SKM-1 treated with dmso at 0.1 percent for 144 hours (cell line): Measurements from ENCODE around the gene CTDSPL.

Experiments
- DNase-seq: peaks from one replicate; lab custom pipeline; 2025; ENCODE audit not compliant: unreplicated experiment; lab: John Stamatoyannopoulos, UW

Gene CTDSPL

DNA sequence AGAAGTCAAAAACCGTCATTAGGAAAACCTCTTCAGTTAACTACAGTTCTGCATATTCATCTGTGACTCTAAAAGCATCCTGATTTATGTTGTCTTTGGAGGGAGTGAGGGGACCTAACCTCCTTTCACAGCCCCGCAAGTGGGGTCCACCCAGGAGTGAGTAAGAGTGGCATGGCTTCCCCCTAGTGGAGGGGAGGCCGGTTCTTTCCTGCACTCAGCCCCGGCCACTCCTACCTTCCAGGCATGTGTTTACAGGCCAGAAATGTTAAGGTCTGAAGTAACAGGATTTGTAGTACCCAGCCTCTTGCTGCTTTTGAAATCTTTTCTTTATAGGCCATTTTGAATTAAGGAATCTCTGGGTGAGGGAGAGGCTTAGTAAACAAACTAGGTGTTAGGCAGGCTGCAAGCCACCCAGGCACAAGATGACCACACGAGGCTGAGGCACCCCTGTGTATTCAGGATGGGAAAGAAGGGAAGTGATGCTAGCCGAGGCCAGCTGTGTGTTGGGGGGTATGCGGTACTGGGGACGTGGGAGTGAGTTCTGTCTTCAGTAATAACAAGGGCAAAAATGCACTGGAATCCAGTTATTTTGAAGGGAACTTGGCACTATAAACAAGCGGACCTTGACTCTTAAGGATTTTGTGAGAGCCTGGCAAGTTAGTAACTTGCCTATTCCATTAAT lies 50.5 kb downstream of the CTDSPL start:
- no peak for DNase-seq

DNA sequence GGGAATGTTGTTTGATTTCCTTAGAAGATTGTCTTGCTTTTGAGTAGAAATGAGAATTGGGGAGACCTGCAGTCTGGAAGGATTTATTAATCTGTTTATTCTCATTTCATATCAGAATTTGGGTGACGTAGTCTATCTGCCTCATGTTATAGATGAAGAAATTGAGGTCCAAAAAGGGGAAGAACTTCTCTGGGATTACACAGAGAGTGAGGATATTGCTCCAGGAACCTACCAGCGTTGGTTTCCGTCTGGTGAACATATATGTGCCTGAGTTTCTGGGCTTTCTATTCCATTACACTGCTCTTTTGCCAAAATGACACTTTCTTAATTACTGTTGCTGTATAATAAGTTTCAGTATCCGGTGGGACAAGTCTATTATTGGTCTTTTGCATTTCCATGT lies 51.8 kb downstream of the CTDSPL start:
- no peak for DNase-seq

DNA sequence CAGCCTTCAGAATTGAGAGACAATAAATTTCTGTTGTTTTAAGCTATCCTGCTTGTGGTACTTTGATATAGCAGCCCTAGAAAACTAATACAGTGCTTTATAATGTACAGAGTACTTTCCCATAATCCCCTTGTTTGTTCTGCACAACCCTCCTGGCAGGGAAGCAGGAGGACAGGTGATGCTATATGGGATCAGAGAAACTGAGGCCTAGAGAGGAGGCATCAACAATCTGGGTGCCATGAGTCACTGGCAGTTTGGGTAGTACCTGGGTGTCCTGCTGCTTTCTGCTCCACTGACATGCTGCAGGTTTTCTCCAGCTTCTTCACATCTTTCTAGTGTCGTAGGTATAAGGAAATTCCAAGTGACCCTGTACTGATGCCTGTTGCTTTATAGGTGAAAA lies 55.0 kb downstream of the CTDSPL start:
- DNase-seq, result no peak

DNA sequence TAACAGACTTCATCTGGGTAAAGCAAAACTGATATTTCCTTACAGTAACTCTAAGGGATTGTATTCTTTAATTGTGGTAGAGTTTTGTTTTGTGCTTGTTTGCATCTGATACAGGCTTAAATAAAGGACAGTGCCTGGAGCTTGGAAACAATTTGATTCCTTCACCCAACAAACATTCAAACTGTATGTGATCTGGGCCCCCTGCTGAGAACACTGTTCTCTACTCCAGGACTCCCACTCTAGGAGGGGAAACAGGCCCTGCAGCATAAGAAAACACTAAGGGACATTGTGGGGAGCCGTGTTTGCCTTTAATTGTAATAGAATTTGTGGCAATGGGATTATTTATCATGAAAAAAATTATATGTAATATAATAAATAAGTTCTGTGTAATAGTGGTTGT lies 56.9 kb downstream of the CTDSPL start:
- DNase-seq, result no peak

DNA sequence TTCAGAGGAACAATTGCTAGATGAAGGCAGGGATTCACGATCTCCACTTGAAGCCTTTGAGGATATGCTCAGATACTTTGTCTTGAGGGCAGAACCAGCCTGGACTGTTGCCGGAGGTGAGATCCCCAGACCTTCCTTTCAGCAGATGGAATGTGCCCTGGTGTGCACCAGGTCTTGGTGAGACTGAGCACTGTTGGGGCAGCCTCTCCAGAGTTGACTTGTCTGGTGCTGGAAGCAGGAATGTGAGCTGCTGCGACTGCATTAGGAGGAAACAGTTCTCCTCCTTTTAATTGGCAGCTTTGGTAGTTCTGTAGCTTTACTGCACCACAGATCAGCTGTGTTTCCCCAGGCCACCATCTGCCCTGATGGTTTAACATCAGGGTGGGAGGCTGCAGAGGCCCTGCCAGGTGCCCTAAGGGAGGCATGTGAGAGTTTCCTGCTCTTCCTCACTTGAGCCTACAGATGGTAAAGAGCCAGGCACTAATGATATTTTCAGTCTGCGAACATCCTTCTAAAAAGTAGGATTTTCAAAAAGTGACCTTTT lies 58.5 kb downstream of the CTDSPL start:
- no peak for DNase-seq

DNA sequence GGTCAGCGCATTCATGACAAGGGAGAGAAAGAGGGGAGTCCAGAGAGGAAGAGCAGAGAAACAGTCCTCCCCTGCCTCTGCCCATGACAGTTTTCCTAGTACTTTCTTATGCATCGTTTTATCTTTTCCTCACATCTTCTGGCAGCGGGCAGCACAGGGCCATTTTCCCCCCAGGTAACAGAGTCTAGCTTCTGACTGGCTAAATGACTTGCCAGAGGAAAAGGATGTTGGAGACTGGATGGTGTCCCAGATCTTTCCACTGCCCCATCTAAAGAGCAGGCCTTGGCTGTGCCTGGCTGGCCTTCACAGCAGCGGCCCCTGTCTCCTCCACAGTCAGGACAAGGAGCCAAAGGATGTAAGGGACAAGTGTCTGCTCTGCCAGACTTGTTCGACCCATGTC lies 59.3 kb downstream of the CTDSPL start:
- DNase-seq, result no peak

DNA sequence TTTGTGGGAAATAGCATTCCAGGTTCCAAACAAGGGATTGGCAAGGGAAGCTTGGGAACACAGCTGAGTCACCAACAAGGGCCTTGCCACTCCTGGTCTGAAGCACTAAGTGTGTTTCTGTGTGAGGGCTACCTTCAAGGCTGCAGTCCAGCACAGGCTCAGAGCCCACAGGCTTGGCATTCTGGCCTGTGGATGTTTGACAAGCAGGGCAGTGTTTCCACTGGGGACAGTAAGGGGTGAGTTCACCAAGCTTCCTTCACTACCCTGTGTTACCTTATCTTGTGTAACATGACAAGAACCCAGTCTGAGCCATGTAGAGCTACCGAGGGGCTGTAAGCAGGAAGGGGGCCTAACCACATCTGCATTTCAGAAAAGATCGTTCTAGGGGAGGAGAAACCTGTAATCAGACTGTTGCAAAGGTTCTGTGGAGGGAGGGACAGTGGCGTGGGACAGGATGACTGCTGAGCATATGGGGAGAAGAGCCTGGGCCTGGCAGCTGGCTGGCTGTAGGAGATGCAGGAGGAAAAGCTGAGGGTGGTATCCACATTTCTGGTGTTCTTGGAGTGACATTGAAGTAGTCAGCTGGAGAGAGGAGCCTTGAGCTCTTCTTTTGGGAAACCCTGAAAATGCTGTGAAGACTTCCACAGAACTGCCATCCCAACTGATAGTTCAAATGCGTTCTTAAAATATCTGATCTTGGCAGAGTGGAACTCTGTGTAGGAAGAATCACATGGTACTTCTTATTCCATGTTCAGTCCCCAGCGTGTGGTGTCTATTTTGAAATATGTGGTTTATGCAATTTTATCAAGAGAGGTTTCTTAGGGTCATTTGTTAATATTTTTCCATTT lies 61.3 kb downstream of the CTDSPL start:
- DNase-seq, result peak; percentile 62

DNA sequence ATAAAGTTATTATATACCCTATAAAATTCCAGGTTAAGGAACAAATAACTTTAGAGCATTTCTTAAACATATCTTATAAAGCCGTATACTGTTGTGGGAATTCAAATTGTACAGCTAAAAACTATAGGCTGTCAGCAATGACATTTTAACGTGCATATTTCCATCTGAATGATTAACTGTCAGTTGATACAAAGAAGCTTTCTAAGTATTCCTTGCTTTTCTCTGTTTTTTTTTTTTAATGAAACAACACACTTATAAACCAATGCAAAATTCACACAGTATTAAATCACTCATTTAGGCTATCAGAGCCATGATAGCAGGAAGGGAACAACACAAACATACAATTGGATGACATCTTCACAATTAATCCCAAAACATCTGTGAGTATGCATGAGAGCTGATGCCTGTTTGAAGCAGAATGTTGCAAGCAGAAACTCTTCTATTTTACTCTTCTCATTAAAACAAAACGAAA lies 61.9 kb downstream of the CTDSPL start:
- no peak for DNase-seq

DNA sequence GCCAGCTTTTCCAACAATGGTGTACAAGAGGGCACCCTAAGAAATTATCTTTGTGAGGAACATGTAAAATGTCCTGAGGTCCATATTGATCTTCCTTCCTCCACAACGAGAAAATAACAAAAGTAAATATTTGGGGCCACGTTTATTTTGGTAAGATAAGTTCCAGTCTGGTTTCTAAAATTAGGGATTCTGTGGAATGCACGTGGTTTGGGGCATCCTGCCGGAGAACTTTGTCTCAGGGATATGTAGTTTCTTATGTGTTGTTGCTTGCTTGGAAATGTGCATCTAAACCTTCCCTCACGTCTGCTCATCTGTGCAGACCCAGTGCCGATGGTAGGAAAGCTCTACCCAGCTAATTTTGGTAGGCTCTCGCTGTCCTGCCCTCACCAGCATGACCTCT lies 62.8 kb downstream of the CTDSPL start:
- no peak for DNase-seq

DNA sequence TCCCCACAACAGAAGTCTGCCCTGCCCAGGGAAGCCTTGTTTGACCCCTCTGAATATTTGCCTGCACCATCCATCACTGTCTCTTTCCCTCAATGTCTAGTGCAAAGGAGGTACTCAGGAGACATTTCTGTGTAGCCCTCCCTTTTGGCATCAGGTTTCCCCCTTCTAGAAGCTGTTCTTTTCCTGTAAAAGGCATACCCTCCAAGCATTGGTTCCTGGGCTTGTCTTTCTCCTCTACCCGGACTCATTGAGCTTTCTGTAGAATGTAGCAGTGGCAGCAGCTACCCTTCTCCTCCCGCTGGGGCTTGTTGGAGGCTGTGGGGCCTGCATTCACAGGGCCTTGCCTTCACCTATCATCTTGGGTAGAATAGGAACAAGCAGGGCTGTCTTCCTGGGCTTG lies 63.5 kb downstream of the CTDSPL start:
- no peak for DNase-seq

DNA sequence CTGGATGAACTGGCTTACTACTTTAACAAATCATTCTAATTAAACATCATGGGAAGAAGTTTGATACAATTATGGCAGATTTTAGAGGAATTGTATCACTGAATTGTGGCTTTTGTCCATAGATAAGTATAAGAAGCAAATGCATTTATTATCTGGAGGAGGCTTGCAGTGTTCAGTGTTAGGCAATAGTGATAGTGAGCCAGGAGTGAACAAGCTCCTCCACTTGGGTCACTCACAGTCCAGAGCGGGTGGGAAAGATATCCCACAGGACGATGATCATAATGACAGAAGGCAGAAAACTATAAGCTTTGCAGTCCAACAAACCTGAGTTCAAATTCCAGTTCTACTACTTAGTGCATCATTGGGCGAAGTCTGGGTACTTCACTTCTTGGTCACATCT lies 64.9 kb downstream of the CTDSPL start:
- DNase-seq, result no peak

DNA sequence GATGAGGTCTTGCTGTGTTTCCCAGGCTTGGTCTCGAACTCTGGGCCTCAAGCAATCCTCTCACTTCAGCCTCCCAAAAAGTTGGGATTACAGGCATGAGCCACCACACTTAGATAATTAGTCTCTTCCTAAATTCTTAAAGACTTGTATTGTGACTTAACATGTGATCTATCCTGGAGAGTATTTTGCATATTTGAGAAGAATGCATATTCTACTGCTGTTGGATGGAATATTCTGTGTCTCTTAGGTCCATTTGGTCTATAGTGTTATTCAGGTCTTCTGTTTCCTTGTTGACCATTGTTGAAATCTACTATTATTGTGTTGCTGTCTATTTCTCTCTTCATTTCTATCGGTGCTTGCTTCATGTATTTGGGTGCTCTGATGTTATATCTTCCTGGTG lies 68.8 kb downstream of the CTDSPL start:
- DNase-seq, result no peak

DNA sequence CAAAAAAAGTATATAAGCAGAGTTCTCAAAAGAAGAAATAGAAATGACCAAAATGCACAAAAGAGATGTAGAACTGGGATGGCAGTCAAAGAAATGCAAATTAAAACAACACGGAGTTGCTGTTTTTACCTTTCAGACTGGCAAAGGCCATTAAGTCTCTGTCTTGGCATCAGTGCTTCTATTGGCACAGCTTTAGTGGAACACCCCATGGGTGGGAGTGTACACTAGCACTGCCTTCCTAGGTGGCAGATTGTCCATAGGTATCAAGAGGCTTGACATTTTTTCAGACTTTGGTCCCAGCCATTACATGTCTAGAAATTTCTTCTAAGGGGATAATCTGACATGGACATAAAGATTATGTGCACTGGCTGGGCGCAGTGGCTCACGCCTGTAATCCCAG lies 70.8 kb downstream of the CTDSPL start:
- DNase-seq, result no peak

DNA sequence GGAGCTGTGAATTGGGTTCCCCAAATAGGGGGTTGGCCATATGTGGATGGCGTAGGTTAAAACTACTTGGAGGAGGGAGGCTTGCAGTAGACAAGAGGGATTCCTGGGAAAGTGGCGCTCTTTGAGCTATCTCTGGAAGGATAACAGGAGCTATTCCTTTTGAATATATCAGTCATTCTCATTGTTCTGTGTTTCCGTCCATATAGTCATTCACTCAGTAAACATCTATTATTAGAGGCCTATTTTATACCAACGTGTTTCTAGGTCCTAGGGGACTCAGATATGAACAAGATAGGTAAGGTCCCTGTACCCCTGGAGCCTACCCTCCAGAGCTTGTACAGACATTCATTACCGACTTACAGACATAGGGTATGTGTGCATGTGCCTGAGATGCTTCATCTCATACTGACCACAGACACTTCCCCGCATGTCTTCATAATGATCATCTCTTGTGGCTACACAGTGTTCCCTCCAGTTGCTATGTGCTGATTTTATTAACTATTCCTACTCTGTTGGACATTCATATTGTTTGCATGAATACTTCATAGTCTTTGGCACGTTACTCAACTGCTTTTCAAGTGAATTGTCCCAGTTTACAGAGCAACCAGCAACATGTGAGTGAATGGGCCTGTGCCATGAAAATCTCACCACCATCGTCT lies 73.1 kb downstream of the CTDSPL start:
- DNase-seq, result no peak

DNA sequence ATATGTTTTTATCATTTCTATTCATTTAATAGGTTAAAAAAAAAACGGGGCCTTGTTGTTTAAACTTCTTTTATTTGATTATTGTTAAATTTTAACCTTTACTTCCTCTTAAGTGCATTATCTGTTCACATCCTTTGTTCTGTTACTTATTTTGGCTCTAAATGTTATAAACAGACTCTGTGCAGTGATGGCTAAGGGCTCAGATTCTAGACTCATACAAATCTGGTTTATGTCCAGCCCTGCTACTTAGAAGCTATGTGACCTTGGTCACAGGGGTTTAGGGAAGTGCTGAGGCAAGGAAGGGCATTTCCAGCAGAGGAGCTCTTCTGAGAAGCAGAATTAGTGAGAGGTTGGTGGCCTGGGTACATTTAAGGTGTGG lies 73.6 kb downstream of the CTDSPL start:
- peak; percentile 14 for DNase-seq

DNA sequence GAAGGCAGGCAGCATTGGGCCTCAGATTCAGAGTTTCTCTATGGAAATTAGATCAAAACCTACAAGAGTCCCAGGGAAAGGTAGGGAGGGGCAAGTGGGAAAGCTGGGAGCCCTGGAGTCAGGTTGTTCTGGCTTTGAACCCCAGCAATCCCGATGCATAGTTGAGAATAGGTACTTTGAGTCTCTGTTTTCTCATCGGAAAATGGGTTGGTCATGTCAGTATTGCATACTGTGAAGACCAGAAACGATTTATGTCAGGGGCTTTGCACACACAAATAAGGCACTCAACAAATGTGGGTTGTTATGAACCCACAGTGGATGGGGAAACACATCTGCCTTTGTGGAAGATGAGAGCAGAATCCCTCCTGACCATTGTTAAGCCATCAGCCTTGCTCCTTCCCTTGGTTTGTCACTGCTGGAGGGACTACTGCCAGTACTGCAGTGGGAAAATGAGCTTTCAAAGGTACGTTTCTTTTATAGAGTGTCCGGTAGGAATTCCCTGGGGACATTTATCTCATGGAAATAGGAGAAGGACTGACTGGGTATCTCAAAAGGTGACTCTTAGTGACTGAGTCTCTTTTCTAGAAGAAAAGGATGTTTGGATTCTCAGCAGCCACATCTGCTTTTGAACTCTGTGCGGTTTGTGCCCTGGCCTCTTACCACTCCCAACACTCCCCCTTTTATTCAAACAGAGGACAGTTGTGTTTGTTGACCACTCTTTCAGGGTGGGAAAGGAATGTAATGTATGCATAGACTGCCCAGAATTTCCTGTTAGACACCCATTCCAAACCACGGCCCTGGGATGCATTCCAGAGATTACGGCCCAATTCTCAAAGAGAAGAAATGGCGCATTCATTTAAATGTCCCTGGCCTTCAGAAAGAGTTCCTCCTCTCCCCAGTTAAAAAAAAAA lies 74.3 kb downstream of the CTDSPL start:
- DNase-seq, result no peak

DNA sequence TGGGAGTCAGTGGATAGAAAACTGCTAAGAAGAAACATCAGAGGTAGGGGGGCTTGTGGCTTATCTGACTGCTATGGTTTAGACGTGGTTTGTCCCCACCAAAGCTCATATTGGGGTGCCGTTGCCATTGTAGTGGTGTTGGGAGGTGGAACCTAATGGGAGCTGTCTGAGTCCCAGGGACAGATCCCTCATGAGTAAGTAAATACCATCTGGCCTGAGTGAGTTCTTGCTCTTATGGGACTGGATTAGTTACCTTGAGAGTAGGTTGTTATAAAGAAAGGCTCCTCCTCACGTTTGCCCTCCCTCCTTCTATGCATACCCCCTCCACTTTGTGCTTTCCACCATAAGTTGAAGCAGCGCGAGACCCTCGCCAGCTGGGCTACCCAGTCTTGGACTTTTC lies 75.5 kb downstream of the CTDSPL start:
- DNase-seq, result no peak

DNA sequence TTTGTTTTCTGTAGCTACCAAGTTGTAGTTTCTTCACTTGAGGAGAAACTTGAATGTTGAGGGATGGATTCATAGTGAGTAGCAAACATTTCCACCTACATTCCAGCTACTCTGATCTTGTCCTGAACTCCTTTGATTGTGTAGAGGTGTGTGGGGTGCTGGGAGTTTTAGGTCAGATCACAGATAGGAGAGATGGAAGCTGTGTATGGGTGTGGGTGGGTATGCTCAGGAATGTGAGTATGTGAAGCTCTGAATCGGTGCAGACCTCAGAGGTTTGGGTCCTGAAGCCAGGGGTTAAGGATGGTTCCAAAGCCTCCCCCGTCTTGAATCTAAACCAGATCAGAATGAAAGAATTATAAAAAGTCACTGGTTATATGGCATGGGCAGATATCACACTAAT lies 76.3 kb downstream of the CTDSPL start:
- DNase-seq, result no peak

DNA sequence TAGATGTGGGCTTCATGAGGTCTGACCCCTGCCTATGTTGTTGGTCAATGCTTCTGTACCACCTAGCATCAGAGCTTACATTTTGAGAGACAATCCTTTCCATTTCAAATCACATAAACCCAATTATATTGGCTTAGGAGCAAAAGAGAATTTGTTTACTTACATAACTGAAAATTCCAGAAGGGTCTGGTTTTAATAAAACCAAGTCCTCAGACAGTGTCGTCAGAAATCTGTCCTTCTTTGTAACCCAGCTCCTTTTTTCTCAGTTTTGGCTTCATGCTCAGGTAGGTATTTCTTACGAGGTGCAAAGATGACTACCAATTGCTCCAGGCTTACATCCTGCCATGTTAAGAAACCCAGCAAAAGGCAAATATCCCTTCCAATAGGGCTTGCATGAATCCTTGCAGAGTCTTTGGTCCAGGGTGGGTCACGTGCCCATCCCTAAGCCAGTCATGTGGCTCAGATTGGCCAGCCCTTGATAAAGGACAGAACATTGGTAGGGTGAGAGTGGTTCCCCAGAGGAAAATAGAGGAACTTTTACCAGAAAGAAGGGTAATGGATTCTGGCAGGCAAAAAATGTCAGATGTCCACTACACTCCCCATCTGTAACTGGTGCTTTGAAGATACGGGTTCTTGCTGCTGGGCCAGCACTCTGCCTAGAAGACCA lies 78.7 kb downstream of the CTDSPL start:
- no peak for DNase-seq
